Loucy (cell line): ENCODE results near the gene LRRC71.

Experiments used
- CTCF ChIP-seq: fragments of 200-600 bp; sonication (generic); conservative IDR thresholded peaks from 2 replicates; pipeline ENCODE4 v1.5.1; 2014; ENCODE audit warnings: mild to moderate bottlenecking, antibody characterized with exemption, low read length
- EZH2phosphoT487 ChIP-seq: fragments of 200-600 bp; IDR thresholded peaks from 2 replicates; pipeline ENCODE4 v1.6.1; 2018; ENCODE audit warnings: antibody characterized with exemption, mild to moderate bottlenecking, moderate library complexity, borderline replicate concordance

GRCh38 chr1:156975084-156975483, 54.7 kb downstream of the LRRC71 start:
- TF ChIP-seq CTCF (no peak), EZH2phosphoT487 (no peak)
